ENCODE results near the gene HIVEP3.

- TF ChIP-seq CTCF (IDR thresholded peaks at IDR 0.05) (no peak), EZH2 (IDR thresholded peaks at IDR 0.05) (no peak)
Measured at GRCh38 chr1:41666981-41667631, 251.6 kb downstream of the HIVEP3 start.
